ENCODE results near the gene FANCC. TPM values are rescaled to one million over a fixed set of nuclear protein-coding genes. Genes with fewer than 3 reads are reported as not detected.

FANCC gene
- total and polyA plus RNA-seq, 2 of the 8 experiments (the other 6 are each of a cell fraction or from before 2014, with no cell fraction given), result 7.8 to 15.2 TPM

DNA sequence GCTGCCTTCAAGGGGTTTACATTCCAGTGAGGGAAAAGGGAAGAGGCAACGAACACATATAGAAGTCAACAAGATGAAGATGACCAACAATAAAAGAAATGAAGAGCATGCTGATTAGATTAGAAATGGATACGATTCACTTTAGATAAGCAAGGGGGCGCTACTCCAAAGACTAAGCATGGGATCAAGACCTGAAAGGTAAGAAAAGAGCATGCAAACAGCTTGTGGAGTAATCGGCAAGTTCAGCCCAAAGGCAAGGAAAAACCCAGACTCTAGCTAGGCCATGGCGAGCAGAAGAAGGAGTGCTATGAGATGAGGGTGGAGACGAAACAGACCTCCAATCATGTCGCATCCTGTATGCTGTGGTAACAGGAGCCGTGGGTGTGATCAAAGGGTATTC, 124.4 kb downstream of the FANCC start:
- Histone ChIP-seq H2BK12ac (ENCODE audit: low read depth, low read length) (no peak overlapping the region; the same call in none of the 2 replicates), H3K18ac (ENCODE audit: extremely low read depth, low read length) (0 out of 2 replicates have a peak overlapping the region, but pooled peaks have one; percentile 63), H2BK5ac (ENCODE audit: low read depth, low read length) (no peak overlapping the region), H3K4me3 (ENCODE audit: extremely low read depth in 1 of 4, insufficient read depth in 2 of 4, low read depth in 3 of 4, low read length in 4 of 4) (no peak overlapping the region), H3K9me3 (ENCODE audit: insufficient read depth in 2 of 2, low read depth in 1 of 2, low read length in 1 of 2) (no peaks in the 10 kb centered on the region), H3K4me1 (replicated peaks in 1 of 4; ENCODE audit: control insufficient read depth in 3 of 4, insufficient read depth in 4 of 4, low read length in 3 of 4) (no peaks in the 10 kb centered on the region; a peak in 1 of 7 replicates), H3K79me1 (ENCODE audit: low read depth, low read length) (no peaks in the 10 kb centered on the region), H3K9ac (replicated peaks in 1 of 4; ENCODE audit: extremely low read depth in 1 of 4, low read depth in 3 of 4, low read length in 3 of 4) (no peak overlapping the region), H4K8ac (ENCODE audit: extremely low read depth, insufficient read depth, low read length) (no peak overlapping the region), H3K36me3 (ENCODE audit: control insufficient read depth in 2 of 4, insufficient read depth in 4 of 4, low read length in 3 of 4) (no peaks in the 10 kb centered on the region), H4K20me1 (replicated peaks in 1 of 2; ENCODE audit: control insufficient read depth in 1 of 2, insufficient read depth in 2 of 2, low read length in 2 of 2) (no peaks in the 10 kb centered on the region), H2BK20ac (ENCODE audit: low read length) (no peak overlapping the region), H4K91ac (replicated peaks; ENCODE audit: insufficient read length, low read length) (no peak overlapping the region), H3K14ac (ENCODE audit: insufficient read length) (no peak overlapping the region), H2AK5ac (ENCODE audit: low read depth, low read length) (no peak overlapping the region), H2BK15ac (ENCODE audit: low read length) (no peak overlapping the region), H2BK120ac (replicated peaks; ENCODE audit: low read depth, low read length) (no peak overlapping the region), H3K27me3 (replicated peaks in 1 of 4; ENCODE audit: control insufficient read depth in 3 of 4, extremely low read depth in 1 of 4, insufficient read depth in 3 of 4, low read length in 3 of 4) (no peaks in the 10 kb centered on the region), H3K79me2 (ENCODE audit: control insufficient read depth in 1 of 2, insufficient read depth in 2 of 2, low read length in 2 of 2) (no peaks in the 10 kb centered on the region), H3K27ac (ENCODE audit: low read depth, low read length) (no peak overlapping the region), H3K4ac (replicated peaks; ENCODE audit: insufficient read length, low read depth, low read length) (no peak overlapping the region), H3K56ac (replicated peaks; ENCODE audit: insufficient read length, low read depth, low read length) (no peak overlapping the region), H3K23me2 (ENCODE audit: low read depth, low read length) (no peaks in the 10 kb centered on the region), H3K23ac (ENCODE audit: insufficient read length) (no peak overlapping the region), H2AFZ (ENCODE audit: low read length) (no peak overlapping the region), H3K4me2 (ENCODE audit: insufficient read depth in 1 of 2, low read depth in 2 of 2, low read length in 2 of 2) (no peak overlapping the region), H4K5ac (ENCODE audit: insufficient read length, low read depth, low read length) (no peak overlapping the region)
- TF ChIP-seq RXRA (IDR thresholded peaks at IDR 0.05; ENCODE audit: insufficient read depth, low read depth, low read length) (no peak), RAD21 (IDR thresholded peaks at IDR 0.05 in 1 of 2, conservative IDR thresholded peaks at IDR 0.05 in 1 of 2; ENCODE audit: low read depth in 2 of 2, low read length in 2 of 2) (peak; percentile 69 to 72), CHD1 (IDR thresholded peaks at IDR 0.05; ENCODE audit: low read depth, low read length) (no peak), SAP30 (IDR thresholded peaks at IDR 0.05; ENCODE audit: insufficient read depth, insufficient replicate concordance, low read length) (no peak)
- TF ChIP-seq, protein P1, sequence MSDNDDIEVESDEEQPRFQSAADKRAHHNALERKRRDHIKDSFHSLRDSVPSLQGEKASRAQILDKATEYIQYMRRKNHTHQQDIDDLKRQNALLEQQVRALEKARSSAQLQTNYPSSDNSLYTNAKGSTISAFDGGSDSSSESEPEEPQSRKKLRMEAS (IDR thresholded peaks at IDR 0.05), result no peak
- TF ChIP-seq, protein P2, sequence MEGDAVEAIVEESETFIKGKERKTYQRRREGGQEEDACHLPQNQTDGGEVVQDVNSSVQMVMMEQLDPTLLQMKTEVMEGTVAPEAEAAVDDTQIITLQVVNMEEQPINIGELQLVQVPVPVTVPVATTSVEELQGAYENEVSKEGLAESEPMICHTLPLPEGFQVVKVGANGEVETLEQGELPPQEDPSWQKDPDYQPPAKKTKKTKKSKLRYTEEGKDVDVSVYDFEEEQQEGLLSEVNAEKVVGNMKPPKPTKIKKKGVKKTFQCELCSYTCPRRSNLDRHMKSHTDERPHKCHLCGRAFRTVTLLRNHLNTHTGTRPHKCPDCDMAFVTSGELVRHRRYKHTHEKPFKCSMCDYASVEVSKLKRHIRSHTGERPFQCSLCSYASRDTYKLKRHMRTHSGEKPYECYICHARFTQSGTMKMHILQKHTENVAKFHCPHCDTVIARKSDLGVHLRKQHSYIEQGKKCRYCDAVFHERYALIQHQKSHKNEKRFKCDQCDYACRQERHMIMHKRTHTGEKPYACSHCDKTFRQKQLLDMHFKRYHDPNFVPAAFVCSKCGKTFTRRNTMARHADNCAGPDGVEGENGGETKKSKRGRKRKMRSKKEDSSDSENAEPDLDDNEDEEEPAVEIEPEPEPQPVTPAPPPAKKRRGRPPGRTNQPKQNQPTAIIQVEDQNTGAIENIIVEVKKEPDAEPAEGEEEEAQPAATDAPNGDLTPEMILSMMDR (IDR thresholded peaks at IDR 0.05; ENCODE audit: control extremely low read depth in 1 of 3, insufficient read depth in 1 of 3, low read depth in 1 of 3, low read length in 3 of 3), result peak in 2 of 3 experiments; percentile 65 to 87; a peak in 3 of 4 replicates
- WGBS, 2 experiments (ENCODE audit: extremely low coverage in 1 of 2, insufficient coverage in 1 of 2, insufficient read length in 1 of 2, insufficient replicate concordance in 2 of 2, low coverage in 1 of 2, low lambda C conversion rate in 2 of 2, missing lambda C conversion rate in 1 of 2), result 57% methylated on average over 8 of the region's 8 CpGs; no CpG with 5 or more reads in 1 of the 2 experiments
- FAIRE-seq (peak; percentile 87), DNase-seq (ENCODE audit: low read depth in 1 of 2, low spot score in 2 of 2) (peak in 1 of 2 experiments; percentile 13)
- ChIA-PET CTCF (ENCODE audit: partially characterized antibody) (interaction anchor here (0.5 to 5.8 kb wide), 13 partner anchors 10 to 881 kb away, joined by 3 to 28 read pairs (median 7); no protein-coding TSS in a partner anchor), POLR2A (ENCODE audit: partially characterized antibody) (interaction anchor here (0.6 kb wide), 1 partner anchor 9 kb away, joined by 4 read pairs; no protein-coding TSS in a partner anchor)
